GM10266 (cell line): ENCODE data around the gene TTC12.

Experiments
- DNase-seq: peaks from one replicate; pipeline ENCODE4 v3.0.0; 2012; ENCODE audit errors: extremely low spot score
- TF ChIP-seq, protein P1 (sequence below): IDR thresholded peaks from 2 replicates; pipeline ENCODE4 v1.5.1; 2012; ENCODE audit warnings: mild to moderate bottlenecking, low read depth; ENCODE audit not compliant: control insufficient read depth, insufficient read depth; ENCODE audit errors: missing control alignments

Gene TTC12

DNA sequence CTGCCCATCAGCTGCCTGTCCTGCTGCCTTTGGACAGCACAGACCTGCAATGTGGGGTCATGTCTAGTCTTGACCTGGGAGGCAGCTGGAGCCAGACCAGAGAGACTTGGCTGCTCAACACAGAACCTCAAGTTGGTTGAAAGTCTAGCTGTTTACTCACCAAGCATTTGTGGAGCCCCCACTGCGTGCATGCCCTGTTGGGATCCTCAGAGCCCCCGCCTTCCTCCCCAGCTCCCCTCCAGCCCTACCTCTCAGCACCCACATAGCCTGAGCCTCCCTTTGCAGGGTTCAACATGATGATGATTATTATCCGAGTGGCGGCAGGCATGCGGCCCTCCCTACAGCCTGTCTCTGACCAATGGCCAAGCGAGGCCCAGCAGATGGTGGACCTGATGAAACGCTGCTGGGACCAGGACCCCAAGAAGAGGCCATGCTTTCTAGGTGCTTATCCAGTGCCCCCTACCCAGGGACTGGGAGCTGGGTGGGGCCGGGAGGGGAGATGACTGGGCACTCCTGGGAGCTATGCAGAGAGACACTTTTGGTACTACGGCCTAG, 81.5 kb downstream of the TTC12 start:
- TF ChIP-seq, protein P1, sequence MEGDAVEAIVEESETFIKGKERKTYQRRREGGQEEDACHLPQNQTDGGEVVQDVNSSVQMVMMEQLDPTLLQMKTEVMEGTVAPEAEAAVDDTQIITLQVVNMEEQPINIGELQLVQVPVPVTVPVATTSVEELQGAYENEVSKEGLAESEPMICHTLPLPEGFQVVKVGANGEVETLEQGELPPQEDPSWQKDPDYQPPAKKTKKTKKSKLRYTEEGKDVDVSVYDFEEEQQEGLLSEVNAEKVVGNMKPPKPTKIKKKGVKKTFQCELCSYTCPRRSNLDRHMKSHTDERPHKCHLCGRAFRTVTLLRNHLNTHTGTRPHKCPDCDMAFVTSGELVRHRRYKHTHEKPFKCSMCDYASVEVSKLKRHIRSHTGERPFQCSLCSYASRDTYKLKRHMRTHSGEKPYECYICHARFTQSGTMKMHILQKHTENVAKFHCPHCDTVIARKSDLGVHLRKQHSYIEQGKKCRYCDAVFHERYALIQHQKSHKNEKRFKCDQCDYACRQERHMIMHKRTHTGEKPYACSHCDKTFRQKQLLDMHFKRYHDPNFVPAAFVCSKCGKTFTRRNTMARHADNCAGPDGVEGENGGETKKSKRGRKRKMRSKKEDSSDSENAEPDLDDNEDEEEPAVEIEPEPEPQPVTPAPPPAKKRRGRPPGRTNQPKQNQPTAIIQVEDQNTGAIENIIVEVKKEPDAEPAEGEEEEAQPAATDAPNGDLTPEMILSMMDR = no peak
- DNase-seq = no peak

DNA sequence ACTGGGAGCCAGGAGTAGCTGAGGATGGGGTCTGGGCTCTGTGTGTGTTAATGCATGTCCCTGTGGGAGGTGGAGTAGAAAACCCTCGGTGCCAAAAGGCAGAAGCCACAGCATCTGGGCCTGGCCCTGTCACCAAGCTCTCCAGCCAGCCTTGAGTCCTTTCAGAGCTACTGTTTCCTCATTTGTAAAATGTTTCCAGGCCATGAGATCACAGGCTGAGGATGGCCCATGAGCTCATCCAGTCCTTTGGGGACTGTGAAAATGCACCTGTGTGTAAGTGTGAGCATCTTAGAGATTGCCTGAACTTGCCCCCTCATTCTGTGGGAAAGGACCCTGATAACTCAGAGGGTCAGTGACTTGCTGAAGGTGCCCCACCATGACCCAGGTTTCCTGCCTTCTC, 82.3 kb downstream of the TTC12 start:
- no peak for DNase-seq
- TF ChIP-seq, protein P1 = no peak

DNA sequence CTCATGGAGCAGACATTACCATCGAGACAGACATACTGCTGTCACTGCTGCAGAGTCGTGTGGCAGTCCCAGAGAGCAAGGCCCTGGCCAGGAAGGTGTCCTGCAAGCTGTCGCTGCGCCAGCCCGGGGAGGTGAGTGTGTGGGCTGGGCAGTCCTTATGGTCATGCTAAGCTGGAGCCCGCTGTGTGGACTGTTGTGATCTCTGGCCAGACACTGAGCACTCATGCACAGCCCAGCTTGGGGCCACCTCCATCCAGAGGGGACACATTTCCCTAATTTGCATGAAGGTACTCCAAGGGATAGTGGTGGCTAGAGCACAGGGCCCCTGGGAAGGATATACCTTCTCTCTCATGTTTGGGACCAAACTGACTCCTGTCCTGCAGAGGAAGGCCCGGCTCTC, 82.8 kb downstream of the TTC12 start:
- no peak for DNase-seq
- TF ChIP-seq, protein P1 = no peak

DNA sequence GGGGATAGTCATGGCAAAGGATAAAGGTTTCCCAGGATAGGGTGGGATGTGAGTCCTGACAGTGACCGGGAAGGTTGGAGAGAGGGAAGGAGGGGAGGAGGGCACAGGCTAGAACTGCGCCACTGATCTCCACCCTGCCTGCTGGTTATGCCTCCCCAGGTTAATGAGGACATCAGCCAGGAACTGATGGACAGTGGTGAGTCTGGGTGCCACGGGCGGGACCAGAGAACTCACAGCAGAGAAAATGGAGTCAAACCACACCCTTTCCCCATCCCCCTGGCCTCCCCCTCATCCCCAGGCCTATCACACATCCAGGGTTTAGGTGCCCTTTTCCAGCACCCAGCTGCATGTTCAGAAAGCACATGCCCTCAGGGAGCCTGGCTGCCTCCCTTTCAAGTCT, 83.4 kb downstream of the TTC12 start:
- TF ChIP-seq, protein P1 = no peak
- DNase-seq = no peak

DNA sequence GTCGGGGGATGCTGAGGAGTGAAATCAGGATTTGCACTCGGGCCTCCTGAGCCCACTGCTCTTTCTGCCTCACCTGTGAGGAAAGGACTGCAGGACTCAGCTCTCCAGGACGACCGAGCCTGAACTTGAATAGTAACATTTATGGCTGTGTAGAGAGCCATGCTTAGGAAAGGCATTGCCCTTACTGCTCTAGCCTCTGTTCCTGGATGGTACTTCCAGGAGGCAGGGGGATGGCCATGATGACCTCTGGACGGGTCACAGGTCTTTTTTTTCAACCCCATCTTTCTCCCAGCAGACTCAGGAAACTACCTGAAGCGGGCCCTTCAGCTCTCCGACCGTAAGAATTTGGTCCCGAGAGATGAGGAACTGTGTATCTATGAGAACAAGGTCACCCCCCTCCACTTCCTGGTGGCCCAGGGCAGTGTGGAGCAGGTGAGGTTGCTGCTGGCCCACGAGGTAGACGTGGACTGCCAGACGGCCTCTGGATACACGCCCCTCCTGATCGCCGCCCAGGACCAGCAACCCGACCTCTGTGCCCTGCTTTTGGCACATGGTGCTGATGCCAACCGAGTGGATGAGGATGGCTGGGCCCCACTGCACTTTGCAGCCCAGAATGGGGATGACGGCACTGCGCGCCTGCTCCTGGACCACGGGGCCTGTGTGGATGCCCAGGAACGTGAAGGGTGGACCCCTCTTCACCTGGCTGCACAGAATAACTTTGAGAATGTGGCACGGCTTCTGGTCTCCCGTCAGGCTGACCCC, 84.5 kb downstream of the TTC12 start:
- no peak for DNase-seq
- TF ChIP-seq, protein P1 = no peak

DNA sequence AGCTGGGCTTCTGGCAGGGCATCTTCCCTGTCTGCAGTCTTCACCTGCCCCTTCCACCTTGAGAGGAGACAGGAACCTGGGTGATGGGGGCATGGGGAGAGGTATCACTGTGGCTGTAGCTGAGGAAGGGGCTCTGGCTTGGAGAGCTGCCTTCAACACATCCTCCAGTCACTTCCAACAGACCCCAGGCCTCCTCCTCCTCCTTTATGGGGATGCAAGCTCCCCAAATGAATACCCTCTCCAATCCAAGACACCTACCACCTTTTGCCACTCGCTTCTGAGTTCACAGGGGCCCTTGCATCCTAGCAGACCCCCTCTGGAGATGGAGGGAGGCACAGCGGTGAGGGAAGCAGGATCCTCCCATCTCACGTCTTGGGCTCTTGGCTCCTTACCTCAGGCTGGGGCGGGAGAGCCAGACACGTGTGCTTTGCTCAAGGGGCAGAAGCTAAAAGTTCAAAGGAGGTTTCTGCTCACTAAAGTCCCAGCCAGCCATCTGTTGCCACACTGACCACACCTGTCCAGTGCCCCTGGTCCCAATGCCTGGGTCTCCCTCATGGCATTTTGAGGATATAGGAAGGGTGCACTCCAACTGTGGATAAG, 86.3 kb downstream of the TTC12 start:
- TF ChIP-seq, protein P1 = no peak
- DNase-seq = no peak

DNA sequence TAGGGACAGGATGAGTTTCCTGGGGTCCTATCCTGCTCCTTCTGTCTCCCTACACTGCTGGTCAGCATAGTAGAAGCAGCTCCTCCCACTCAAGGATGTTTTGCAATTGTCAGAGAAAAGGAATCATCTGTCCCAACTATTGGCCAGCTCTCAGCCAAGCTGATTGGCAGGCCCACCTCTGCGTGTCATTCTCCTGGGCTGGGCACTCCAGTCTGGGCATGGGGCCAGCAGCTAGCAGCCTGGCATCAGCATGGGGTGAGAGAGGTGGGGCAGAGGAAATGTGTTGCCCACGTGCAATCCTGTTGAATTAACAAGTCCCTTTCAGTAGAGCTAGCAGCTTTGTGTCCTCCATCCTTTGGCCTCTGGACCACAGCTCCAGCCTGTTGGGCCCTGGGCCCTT, 87.3 kb downstream of the TTC12 start:
- TF ChIP-seq, protein P1 = no peak
- DNase-seq = no peak
